Prostate gland (tissue), 2 donors: ENCODE data around the gene PPM1J.

Experiments used
- CTCF ChIP-seq, 4 experiments: fragments of 200-600 bp in 2 of 4; fragments of 450-650 bp in 2 of 4; sonication (generic) in 2 of 4; IDR thresholded peaks; 1 replicate in 3 of 4; 2 replicates in 1 of 4; pipeline ENCODE4 v1.5.1; 2016 to 2019; ENCODE audit warnings: antibody characterized with exemption in 4 of 4, mild to moderate bottlenecking in 2 of 4, moderate library complexity in 2 of 4
- POLR2A ChIP-seq: fragments of 450-650 bp; IDR thresholded peaks from one replicate; pipeline ENCODE4 v1.6.1; 2016; ENCODE audit warnings: antibody characterized with exemption, mild to moderate bottlenecking
- POLR2AphosphoS5 ChIP-seq: sonication (generic); formaldehyde crosslinking; IDR thresholded peaks from one replicate; pipeline ENCODE4 v1.6.1; 2017; ENCODE audit warnings: antibody characterized with exemption

DNA sequence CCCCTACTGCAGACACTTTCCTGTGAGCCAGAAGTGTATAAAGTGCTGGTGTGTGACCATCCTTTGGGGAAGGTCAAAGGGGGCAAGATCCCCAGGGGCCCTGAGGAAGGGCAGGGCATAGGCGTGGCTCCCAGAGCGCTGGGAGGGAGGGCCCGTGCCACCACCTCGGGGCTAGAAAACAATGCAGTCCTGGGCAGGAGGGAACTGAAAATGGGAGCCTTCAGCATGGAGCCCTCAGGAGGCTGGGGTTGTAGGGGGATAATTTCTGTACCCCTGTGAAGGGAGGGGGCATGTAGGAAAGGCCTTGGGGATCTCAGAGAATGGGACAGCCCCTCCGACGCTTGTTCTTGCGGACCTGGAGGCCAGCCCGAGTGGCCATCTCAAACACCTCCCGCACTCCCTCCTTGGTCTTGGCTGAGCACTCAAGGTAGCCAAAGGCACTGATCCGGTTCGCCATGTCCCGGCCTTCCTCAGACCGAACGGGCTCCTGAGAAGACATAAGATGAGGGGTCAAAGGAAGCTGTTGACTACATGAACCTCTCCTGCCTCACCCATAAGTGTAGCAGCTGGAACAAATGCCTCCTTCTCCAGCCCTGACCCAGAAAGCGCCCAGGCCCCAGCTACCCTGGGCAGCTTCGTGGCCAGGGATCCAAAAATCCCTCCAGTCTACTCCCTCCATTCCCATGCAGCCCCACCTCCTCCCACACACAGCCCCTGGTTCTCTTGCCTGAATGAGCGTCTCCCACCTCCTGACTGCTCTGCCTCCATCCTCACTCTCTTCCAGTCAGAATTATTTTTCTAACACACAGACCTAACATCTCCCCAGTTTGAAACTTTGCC, 13.7 kb downstream of the PPM1J start:
- TF ChIP-seq CTCF (IDR thresholded peaks at IDR 0.05) (no peak), POLR2AphosphoS5 (no peak), POLR2A (no peak)
